Astrocyte of the spinal cord (primary cell): Measurements from ENCODE around the gene DBNL.

Experiments
- DNase-seq: peaks from one replicate; pipeline ENCODE4 v3.0.0; 2011; ENCODE audit warnings: low read depth, low spot score
- H3K4me3 ChIP-seq: 2 replicates; pipeline ENCODE4 v1.5.1; 2011; ENCODE audit warnings: low read depth, mild to moderate bottlenecking, low read length, moderate library complexity
- in situ Hi-C: cut with HindIII; loops from 2 replicates; pipeline ENCODE4 v1.10.0; 2017; ENCODE audit warnings: low sequenced_read_pairs
- TF ChIP-seq, protein P1 (sequence below): IDR thresholded peaks from 2 replicates; pipeline ENCODE4 v1.5.1; 2012; ENCODE audit warnings: low read depth, mild to moderate bottlenecking, low read length, inconsistent platforms

Gene DBNL

GRCh38 chr7:44076101-44076895, 31.8 kb downstream of the DBNL start:
- in situ Hi-C loops = no loop called here
- TF ChIP-seq, protein P1, sequence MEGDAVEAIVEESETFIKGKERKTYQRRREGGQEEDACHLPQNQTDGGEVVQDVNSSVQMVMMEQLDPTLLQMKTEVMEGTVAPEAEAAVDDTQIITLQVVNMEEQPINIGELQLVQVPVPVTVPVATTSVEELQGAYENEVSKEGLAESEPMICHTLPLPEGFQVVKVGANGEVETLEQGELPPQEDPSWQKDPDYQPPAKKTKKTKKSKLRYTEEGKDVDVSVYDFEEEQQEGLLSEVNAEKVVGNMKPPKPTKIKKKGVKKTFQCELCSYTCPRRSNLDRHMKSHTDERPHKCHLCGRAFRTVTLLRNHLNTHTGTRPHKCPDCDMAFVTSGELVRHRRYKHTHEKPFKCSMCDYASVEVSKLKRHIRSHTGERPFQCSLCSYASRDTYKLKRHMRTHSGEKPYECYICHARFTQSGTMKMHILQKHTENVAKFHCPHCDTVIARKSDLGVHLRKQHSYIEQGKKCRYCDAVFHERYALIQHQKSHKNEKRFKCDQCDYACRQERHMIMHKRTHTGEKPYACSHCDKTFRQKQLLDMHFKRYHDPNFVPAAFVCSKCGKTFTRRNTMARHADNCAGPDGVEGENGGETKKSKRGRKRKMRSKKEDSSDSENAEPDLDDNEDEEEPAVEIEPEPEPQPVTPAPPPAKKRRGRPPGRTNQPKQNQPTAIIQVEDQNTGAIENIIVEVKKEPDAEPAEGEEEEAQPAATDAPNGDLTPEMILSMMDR = no peak
- no peak overlapping the region for H3K4me3 ChIP-seq
- DNase-seq = no peak

DNA sequence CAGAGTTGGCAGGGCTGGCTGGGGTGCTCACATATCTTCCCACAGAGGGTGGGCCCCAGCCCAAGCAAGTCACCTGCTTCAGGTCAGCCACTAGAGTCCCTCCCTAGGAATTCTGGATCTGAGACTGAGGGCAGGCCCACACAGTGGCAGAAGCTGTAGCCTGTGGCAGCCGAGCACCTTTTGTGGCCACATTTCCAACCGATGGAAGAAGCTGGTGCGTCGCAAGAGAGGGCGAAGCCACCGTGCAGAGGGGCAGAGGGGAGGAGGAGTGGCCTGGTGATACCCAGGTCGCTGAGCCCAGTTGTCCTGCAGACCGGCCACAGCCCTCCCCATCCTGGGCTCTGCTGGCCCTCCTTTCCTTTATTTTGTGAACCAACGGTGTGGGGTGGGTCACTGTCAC, 32.6 kb downstream of the DBNL start:
- in situ Hi-C loops = no loop called here
- TF ChIP-seq, protein P1 = no peak
- no peak for DNase-seq
- H3K4me3 ChIP-seq = no peak overlapping the region

DNA sequence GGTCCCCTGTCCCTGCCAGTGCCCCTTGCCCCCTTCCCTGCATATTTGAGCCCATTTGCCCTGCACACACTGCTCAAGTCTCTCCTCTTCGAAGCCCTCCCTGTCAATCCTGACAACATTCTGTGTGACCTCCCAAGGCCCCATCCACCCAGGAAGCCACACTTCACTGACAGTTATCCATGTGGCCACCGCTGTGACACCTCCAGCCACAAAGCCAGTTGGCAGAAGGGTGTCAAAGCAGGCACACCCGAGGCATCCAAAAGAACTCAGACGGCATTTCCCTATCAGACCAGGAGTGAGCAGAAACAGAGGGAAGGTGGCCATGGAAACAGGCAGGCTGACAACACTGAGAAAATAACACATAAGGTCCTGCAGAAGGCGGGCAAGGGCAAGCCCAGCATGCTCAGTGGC, 33.2 kb downstream of the DBNL start:
- in situ Hi-C loops = no loop called here

DNA sequence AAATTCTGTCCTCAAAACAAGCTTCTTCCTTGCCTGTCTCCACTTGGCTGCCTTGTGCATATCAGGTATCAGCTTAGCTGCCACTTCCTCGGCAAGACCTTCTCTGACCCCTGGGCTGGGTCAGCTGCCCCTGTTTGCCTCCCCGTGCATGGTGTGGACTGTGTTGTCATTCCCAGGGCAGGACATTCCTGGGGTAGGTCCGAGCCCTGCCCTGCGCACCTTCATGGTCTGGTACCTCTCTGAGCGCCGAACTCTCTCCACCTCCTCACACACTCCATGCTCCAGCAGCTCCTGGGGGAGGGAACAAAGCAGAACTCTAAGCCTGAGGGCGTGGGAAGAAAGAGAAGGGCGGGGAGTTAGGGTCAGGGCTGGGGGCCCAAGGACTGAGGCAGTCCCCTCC, 34.0 kb downstream of the DBNL start:
- no peak for DNase-seq
- TF ChIP-seq, protein P1 = no peak
- in situ Hi-C loops = no loop called here
- H3K4me3 ChIP-seq = no peak overlapping the region

More for the DNA sequence above, 33.2 kb downstream of the DBNL start:
- no peak for DNase-seq
- TF ChIP-seq, protein P1 = no peak
- H3K4me3 ChIP-seq = no peak overlapping the region

DNA sequence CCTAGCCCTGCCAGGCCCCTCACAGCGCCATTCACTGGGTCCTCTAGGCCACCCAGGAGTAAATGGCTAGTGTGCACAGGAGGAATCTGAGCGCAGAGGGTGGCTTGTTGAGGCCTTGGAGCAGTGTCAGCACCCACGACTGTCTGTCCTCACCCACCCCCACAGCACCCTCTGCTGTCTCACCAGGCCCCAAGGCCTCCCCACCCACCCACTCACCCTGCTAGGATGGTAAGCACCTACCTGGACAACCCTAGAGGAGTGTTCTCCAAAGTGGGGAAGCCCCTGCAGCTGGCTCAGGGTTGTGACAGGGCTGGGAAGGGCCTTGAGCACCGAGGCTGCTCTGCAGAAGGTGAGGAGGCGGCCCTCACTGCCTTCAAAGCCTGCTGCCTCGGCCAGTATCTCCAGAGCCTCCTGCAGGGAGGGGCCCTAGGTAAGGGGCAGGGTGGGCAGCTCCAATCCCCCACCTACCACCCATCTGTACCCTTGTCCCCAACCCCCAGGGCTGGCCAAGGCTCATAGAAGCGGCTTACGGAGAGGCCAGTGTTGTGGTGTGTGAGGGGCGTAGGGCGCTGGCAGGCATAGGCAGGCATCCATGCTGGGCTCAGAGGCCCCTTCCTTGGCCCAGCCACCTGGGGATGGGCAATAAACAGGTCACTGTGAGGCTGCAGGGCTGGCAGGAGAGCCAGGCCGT, 35.0 kb downstream of the DBNL start:
- in situ Hi-C loops = no loop called here
- TF ChIP-seq, protein P1 = no peak
- no peak overlapping the region for H3K4me3 ChIP-seq
- DNase-seq = no peak

GRCh38 chr7:44080118-44080517, 35.6 kb downstream of the DBNL start:
- TF ChIP-seq, protein P1 = no peak
- in situ Hi-C loops = no loop called here
- DNase-seq = no peak
- no peak overlapping the region for H3K4me3 ChIP-seq
